ENCODE measurements around the gene GNB4.

DNA sequence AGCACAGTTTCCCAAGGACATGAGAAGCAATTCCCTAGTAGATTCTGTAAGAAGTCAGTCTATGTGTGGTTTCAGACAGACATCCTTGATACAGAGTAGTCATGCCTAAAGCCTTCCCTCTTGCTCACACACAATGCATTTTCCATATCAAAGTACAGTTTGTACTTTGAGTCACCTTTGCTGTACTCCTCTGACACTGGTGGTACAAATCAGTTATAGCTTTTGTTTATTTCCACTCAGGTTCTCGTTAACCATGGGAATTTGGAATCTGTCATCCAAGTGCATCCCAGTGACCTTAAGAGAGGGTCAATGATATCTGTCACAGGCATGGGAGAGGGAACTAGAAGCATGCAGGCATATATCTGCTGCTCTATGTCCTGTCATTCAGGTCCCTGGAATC, 3.6 kb upstream of the GNB4 start:
- no peak for TF ChIP-seq POLR2A (IDR thresholded peaks at IDR 0.05)
- TF ChIP-seq, protein P1, sequence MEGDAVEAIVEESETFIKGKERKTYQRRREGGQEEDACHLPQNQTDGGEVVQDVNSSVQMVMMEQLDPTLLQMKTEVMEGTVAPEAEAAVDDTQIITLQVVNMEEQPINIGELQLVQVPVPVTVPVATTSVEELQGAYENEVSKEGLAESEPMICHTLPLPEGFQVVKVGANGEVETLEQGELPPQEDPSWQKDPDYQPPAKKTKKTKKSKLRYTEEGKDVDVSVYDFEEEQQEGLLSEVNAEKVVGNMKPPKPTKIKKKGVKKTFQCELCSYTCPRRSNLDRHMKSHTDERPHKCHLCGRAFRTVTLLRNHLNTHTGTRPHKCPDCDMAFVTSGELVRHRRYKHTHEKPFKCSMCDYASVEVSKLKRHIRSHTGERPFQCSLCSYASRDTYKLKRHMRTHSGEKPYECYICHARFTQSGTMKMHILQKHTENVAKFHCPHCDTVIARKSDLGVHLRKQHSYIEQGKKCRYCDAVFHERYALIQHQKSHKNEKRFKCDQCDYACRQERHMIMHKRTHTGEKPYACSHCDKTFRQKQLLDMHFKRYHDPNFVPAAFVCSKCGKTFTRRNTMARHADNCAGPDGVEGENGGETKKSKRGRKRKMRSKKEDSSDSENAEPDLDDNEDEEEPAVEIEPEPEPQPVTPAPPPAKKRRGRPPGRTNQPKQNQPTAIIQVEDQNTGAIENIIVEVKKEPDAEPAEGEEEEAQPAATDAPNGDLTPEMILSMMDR (IDR thresholded peaks at IDR 0.05): no peak
